HG02885 (cell line): ENCODE results near the gene CRY2.
A peak's percentile ranks its signal among the peaks of the same experiment; 100 is the strongest.
"Not testable (repeated sequence)": the region's sequence is repeated elsewhere in the genome, so short reads cannot be mapped to it uniquely, and the experiment has no call there.

Experiments
- ATAC-seq: cut with Tn5 transposase; IDR thresholded peaks from one replicate; pipeline ENCODE4 v1.9.1; 2021; ENCODE audit warnings: mild to moderate bottlenecking; ENCODE audit not compliant: unreplicated experiment, poor library complexity

CRY2 gene

DNA sequence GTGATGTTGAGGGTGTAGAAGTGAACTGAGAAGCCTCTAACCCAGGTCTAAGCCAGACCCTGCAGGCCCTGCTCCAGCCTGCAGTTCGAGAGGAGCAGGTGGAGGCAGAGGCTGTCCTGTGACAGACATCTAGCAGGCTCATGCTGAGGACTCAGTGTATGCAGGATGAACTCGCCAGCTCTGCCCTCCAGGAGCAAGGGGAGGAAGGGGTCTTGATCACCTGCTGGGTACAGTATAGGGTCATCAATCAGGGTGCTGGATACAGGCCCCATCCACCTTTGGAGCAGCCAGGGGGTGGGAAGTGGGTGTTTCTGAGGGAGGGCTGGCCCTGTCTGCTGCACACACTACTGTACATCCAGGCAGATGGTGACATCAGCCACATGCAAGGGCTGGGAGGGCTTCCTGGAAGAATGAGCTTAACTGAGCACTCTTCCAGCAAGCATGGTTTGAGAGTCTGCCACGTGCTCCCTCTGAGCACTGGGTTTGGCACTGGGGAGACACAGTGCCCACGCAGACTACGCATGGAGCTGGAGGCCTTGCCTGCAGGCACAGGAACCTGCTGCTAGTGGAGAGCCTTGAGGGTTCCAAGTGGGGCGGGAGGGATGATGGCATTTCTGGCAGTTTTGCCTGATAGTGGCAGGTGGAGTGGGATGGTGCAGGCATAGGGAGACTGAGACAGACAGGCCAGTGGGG is 47.4 kb downstream of the CRY2 start:
- no peak for ATAC-seq

DNA sequence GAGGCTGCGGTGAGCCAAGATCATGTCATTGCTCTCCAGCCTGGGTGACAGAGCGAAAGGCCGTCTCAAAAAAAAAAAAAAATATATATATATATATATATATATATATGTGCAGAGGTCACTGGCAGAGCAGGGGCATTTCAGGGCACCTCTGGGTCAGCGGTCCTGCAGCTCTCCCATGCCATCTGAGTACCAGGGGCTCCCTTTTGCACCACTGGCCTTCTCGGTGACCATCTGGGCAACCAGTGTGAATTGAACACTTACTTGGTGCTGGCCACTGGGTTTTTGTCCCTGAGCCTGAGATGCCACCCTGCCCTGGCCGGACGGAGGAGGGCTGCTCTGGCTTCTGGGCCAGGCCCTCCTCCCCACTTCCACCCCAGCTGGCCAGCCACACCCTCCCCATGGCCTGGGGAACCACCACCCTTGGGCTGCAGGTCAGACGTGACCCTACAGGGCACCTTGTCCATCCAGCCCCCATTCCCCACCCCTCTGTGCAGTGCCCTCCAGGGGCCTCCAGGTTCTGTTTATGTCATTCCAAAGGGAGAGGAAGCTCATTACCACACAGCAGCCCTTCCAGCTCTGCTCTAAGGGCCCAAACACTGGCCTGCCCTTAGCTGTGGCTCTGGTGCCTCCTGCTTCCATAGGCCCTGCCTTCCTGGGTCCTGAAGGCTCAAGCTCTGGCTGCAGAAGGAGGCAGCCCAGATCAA is 48.4 kb downstream of the CRY2 start:
- ATAC-seq = no peak

DNA sequence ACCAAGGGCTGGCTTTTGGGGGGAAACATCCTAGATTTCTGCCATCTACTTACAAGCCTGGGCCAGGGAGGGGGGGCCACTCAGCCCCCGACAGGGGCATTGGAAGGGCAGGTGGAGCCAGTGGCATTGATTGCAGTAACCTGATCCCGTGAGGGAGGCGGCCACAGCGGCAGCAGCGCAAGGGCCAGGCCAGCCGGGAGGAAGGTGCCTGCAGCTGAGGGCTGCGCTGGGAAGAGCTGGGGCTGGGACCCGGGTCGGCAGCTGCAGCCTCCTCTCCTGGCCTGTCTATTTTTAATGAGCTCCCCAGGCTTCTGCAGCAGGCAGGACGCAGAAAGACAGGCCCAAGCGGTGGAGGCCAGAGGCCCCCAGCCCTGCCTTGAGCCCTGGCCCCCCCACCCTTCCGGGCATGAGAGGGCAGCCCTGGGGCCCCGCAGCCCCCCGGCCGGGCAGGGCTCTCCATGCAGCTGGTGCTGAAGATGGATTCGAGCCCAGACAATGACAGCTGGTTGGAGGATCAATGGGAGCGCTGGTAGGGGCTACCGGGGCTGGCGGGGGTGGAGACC is 49.2 kb downstream of the CRY2 start:
- no peak for ATAC-seq

DNA sequence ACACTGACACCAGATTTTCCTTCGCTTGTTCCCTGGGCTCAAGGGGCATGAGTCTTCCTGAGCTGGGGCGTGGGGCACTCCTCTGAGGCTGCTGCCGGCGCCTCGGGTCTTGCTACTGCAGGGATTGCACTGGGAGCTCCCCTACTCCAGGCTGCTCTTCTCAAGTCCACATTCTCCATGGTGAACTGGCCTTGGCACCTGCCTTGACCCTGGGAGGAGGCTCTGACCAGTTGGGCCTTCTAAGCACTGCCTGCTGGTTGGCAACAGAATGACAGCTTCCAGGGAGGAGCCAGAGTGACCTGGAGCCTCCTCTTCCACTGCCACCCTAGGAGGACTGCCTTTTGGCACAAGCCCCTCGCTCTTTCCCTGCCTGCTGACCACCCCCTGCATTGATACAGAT is 50.3 kb downstream of the CRY2 start:
- no peak for ATAC-seq

DNA sequence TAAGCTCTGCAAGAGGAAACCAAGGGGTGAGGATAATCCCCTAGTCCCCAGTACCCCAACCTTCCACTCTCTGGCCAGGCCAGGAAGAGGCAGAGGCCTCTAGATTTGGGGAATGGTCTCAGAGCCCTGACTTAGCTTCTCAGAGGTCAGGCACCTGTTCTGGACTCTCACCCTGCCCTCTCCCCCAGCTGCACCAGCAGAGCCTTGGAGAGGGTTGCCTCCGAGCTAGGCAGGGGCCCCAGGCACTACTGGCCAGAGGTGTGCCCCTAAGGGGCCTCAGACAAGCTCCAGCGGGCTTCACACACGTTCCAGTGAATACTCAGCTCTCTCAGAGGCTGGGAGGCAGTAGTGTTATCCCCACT is 51.8 kb downstream of the CRY2 start:
- no peak for ATAC-seq

DNA sequence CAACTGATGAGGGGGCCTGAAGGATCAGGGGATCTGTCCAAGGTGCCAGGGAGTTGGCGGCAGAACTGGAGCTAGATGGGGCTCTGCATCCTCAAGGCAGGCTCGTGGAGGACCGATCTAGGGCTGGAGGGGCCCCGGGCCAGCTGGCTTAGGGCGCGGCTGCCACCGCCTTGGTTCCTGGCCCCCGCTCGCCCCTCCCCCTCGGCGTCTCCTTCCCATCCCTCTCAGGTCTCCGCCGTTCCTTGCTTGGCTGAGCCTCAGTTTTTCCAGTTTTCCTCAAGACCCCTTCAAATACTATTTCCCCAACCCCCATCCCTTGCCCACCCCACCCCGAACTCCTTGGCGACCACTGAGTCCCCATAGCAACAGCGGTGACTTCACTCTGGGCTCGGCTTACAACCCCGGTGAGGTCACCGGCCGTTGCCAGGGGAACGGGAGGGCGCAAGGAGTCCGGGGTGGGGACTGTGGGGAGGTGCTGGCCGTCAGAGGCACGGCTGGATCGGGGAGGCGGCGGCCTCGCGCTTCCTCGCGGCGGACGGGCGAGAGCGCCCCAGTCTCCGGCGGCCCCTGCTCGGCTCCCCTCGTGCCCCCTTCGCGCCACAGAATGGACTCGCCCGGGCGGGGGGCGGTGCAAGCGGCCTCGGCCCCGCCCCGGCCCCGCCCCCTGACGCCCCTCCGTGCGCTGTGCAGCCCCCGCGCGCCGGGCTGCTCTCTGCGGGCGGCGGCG is 52.3 kb downstream of the CRY2 start:
- ATAC-seq = peak; percentile 77

DNA sequence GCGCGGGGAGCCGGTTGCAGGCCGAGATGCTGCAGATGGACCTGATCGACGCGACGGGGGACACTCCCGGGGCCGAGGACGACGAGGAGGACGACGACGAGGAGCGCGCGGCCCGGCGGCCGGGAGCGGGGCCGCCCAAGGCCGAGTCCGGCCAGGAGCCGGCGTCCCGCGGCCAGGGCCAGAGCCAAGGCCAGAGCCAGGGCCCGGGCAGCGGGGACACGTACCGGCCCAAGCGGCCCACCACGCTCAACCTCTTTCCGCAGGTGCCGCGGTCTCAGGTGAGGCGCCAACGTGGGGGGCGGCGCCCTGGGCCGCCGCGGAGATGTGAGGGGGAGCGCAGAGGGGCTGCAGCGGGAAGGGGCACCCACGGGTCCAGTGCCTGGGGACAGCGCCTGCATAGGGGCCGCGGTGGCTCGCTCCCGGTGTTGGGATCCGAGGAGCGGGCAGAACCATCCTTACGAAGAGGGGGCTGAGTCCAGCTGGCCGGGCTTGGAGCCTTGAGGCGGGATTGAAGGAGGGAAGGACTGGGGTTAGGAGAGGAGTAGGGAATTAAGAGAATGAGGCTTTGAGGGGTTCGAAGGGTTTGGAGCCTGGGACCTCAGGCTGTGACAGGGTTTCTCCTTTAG is 53.0 kb downstream of the CRY2 start:
- peak; percentile 12 for ATAC-seq

DNA sequence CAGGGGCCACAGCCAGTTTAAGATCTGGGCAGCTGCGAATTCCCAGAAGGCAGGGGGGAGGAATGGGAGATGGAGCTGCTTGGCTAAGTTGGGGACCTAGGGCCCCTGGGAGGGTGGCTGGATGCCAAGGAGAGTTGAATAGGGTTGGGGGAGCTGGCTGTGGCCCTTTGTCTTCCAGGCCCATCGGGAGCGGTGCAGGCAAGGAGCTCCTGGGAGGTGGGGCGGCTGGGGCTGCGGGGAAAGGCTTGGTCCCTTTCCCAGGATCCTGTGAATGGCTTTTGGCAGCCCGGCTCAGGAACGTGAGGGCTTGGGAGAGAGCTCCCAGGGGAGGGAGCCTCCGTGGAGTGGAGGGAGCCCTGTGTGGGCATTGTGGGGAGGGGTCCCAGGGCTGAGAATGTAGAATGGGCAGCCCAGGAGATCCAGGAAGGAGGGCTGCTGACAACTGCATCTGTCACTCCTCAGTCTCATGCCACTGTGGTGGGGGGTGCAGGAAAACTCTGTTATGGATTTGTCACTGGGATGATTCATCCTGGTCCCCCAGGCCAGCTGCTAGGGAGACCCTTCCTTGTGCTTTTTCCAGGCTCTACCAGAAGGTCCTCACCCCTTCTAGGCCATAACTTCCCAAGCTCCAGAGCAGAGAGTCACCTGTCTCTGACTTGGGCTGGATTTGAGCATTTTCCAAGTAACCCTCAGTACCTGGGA is 53.8 kb downstream of the CRY2 start:
- no peak for ATAC-seq

DNA sequence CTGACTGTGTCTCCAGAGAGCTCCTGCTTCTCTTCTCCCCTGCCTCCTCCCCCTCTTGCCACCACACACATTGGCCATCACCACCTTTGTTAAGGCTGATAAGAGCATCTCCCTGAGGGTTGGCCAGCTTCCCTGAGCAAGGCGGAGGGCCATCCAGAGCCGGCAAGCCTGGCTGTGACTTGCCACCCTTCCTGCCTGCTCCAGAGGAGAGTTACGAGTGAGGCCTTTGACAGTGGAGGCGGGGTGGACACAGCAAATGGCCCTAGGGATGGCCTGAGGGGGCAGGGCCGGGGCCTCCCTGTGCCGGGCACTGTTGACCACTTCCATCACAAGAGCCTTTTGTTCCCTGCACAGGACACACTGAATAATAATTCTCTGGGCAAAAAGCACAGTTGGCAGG is 54.4 kb downstream of the CRY2 start:
- no peak for ATAC-seq

DNA sequence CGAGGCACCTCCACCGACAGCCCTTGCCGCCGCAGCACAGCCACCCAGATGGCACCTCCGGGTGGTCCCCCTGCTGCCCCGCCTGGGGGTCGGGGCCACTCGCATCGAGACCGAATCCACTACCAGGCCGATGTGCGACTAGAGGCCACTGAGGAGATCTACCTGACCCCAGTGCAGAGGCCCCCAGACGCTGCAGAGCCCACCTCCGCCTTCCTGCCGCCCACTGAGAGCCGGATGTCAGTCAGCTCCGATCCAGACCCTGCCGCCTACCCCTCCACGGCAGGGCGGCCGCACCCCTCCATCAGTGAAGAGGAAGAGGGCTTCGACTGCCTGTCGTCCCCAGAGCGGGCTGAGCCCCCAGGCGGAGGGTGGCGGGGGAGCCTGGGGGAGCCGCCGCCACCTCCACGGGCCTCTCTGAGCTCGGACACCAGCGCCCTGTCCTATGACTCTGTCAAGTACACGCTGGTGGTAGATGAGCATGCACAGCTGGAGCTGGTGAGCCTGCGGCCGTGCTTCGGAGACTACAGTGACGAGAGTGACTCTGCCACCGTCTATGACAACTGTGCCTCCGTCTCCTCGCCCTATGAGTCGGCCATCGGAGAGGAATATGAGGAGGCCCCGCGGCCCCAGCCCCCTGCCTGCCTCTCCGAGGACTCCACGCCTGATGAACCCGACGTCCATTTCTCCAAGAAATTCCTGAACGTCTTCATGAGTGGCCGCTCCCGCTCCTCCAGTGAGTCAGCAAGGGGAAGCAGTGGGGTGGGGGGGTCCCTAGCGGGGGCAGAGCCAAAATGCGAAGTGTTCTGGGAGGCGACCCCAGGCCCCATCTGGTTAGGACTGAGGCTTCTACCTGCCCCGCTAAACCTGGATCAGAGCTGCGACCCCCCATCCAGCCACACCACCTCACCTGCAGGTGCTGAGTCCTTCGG is 55.4 kb downstream of the CRY2 start:
- ATAC-seq = no peak

DNA sequence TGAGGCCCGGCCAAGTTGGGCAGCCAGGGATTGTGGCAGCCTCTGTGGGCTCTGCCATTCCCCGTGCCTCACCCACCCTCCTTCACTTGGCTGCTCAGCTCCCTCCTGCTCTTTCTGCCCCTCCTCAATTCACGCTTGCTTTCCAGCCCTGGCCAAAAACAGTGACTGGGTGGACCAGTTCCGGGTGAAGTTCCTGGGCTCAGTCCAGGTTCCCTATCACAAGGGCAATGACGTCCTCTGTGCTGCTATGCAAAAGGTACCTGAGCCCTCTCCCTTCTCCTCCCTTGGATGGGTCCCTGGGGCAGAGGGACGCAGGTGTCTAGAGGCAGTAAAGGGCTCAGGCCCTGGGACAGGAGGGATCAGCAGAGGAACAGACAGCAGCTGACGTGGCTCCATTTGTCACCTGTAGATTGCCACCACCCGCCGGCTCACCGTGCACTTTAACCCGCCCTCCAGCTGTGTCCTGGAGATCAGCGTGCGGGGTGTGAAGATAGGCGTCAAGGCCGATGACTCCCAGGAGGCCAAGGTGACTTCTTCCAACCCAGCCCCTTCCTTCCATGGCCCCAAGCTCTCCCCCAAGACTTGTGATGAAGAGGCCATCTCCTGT is 57.1 kb downstream of the CRY2 start:
- no peak for ATAC-seq

DNA sequence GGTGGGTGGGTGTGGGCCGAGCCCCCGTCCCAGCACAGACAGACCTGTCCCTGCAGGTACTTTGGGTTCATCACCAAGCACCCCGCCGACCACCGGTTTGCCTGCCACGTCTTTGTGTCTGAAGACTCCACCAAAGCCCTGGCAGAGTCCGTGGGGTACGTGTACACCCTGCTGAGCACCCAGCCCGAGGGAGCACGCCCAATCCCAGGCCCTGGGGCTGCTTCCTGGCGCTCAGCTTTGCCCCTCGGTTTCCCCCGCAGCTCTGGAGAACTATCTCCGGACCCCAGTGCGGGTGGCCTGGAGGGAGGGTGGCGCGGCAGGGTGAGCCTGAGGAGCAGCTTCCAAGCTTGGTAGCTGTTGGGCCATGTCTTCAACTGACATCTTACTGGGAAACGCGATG is 57.8 kb downstream of the CRY2 start:
- no peak for ATAC-seq

DNA sequence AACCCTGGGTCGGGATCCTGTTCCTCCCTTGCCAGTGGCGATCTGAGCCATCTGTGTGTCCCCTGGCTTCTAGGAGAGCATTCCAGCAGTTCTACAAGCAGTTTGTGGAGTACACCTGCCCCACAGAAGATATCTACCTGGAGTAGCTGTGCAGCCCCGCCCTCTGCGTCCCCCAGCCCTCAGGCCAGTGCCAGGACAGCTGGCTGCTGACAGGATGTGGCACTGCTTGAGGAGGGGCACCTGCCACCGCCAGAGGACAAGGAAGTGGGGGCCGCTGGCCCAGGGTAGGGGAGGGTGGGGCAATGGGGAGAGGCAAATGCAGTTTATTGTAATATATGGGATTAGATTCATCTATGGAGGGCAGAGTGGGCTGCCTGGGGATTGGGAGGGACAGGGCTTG is 58.3 kb downstream of the CRY2 start:
- ATAC-seq = not testable (repeated sequence)

DNA sequence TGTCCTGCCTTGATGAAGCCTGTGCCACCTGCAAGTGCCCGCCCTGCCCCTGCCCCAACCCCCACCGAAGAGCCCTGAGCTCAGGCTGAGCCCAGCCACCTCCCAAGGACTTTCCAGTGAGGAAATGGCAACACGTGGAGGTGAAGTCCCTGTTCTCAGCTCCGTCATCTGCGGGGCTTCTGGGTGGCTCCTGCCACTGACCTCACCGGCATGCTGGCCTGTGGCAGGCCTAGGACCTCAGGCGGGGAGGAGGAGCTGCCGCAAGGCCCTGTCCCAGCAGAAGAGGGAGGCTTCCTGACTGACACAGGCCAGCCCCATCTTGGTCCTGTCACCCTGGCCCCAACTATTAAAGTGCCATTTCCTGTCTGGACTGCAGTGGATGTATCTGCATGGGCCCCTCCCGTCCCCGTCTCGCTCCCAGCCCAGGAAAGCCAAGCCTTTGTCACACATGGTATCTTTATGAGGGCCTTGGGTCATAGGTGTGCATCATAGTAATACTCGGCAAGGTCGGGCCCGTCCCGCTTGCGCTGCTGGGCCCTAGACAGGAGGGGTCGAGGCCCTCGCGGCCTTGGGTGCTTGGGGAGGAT is 58.9 kb downstream of the CRY2 start:
- peak; percentile 52 for ATAC-seq

DNA sequence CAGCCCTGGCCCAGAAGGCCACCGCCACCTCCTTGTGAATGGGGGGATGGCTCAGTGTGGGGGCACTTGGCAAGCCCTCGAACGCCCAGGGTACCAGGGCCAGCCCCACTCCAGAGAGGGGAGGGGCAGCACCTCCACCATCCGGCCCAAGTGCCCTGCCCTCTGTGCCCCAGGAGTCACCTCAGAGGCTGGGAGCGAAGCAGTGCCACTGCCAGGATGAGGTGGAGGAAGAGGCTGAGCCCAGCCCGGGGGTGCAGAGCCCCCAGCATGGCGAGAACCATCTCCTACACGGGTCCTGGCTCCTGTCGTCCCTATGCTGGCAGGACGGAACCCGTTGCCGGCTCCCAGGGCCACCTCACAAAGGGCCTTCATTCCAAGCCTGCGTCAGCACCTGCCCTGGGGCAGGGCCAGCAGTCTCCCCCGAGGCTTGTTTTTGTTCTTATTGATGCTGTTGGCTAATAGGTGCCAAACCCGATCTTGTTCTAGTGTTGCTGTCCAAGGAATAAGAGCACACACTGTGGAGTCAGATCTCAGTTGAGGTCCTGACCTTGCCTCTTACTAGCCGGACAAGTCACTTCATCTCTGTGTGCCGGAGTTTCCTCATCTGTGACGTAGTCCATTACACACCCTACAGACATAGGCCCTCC is 59.8 kb downstream of the CRY2 start, which contains the start of gene FREY1:
Gene FREY1 (minus strand): TSS at position 307 of the 647 bp plus-strand sequence. CDS start 26 bp downstream, at position 281.
- no peak for ATAC-seq

DNA sequence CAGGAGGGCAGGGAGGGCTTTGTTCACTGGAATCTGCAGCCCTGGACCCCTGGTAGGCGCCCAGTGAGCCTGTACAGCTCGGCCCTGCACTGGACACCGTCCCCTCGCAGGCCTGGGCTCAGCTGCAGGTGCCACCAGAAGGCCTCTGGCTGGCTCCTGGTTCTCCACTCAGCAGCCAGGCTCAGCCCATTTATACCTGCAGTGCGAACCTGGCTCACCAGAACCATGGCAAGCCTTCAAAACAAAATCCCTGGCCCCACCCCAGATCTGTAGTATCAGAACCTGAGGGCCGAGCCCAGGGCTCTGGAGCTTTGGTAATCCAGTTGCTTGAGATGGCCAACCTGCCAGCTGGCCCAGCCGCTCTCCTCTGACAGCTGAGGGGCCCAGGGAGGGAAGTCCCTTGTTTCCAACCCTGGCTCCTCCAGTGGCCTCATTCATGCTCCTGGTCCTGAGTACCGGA is 60.7 kb downstream of the CRY2 start:
- no peak for ATAC-seq

DNA sequence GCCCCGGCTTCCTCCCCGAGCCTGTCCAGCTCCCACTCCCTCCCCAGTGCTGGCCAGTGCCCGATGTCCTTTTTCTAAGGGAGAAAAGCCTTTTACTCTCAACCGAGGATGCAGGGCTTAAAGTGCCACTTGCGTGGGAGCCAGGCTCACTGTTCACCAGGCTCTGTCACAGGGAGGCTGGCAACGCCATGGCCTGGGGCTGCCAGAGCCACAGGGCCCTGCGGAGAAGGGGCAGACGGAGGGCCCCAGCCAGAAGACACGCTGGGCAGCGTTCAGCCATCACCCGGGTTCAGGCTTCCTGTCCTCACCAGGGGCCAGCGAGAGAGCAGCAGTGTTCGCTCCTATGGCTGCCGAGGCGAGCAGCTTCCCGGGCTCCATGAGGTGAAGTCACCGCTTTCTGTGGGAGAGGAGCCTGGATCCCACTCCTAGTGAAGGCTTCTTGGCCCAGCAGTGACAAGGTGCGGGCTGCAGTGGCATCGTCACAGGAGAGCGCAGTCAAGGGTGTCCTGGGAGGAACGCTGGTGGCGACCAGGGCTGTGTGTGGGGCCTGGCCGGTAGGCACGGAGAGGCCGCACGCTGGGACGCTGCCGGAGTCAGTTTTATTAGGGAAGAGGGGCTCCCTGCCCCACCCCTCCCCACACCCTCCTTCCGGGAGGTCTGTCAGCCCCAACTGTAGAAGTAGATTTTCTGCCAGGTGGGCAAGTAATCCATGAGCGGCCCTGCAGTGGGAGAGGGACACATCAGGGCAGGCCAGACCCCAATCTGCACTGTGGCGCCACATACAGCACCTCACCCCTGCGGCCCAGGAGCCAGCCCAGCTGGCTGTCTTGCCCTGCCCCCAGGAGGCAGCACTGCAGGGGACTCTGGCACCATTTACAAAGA is 62.6 kb downstream of the CRY2 start:
- no peak for ATAC-seq
